Measurements from ENCODE around the gene SCML2.
"Not testable (repeated sequence)": the region's sequence is repeated elsewhere in the genome, so short reads cannot be mapped to it uniquely, and the experiment has no call there.

The SCML2 gene

DNA sequence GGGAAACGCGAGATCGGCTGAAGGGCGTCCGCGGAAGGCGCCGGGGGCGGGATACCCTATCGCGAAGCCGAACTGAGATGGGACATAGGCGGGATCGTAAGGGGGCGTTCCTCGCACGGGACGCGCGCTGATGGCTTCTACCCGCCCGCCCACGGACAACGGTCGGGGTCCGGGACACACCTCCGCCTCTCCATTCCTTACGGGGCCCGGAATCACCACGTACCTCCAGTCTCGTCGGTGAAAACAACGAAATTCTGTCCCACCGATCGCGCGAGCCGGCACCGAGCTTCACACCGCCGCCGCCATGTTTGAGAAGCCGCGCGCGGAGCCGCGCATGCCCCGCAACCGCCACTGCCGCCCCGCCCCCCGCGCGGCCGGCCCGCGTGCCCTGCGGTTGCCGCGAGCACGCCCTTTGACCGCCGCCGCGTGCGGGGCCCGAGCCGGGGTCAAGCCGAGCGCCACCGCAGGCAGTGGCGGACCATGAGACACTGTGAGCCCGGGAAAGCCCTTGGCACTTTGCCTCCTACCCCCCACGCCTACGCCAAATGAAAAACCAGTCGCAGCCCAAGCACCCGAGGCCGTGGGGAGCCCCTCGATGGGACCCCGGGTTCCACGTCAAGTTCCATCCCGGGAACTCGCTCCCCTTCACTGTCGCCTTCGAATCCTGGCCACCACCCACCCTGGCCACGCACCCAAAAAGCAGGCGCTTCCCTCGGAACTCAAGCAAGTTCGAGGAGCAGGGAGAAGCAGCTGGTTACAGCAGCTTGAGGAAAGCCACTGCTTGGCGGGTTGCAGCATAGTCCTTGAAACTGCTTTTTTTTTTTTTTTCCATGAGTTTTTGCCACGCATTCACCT is at the start of gene SCML2:
SCML2 (minus strand) TSS at position 320 of the 855 bp plus-strand sequence. CDS start 20,617 bp downstream, outside the sequence.
- H3K9me3 ChIP-seq (ENCODE audit: control insufficient read depth, low read depth, low read length) = peaks cover 9% of the 10 kb centered on the region
- H3K27ac ChIP-seq (ENCODE audit: low read length) = no peak within 1 kb of the TSS
- no peaks in the 10 kb centered on the region for H3K4me1 ChIP-seq (ENCODE audit: control insufficient read depth, low read depth, low read length)
- peaks cover 12% of the 10 kb centered on the region for H3K27me3 ChIP-seq (ENCODE audit: control insufficient read depth, insufficient read depth, low read length)
- peak within 1 kb of the TSS; percentile 36 for H3K9ac ChIP-seq (ENCODE audit: low read length)
- H3K4me3 ChIP-seq (ENCODE audit: low read length) = peak within 1 kb of the TSS; percentile 65
- no peaks in the 10 kb centered on the region for H3K36me3 ChIP-seq (ENCODE audit: control insufficient read depth, low read depth, low read length)

DNA sequence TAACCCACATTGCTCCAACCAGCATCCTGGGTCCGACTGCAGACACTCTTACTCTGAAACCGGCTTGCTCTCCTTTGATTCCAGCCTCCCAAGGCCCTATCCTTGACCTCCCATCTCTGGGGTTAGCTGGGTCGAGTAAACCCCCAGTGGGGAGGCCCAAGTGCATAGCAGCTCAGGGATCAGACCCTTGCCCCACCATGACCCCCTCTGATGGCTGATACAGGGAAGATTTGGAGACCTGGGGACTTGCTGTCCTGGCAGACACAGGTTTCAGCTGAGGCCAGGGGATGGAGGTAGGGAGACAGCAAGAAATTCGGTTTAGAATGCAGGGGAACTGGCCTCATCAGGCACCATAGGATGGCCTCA is 47.3 kb upstream of the SCML2 start:
- no peak overlapping the region for H3K9ac ChIP-seq (ENCODE audit: low read length)
- peaks cover 7% of the 10 kb centered on the region for H3K9me3 ChIP-seq (ENCODE audit: control insufficient read depth, low read depth, low read length)
- H3K4me3 ChIP-seq (ENCODE audit: low read length) = no peak overlapping the region
- H3K36me3 ChIP-seq (ENCODE audit: control insufficient read depth, low read depth, low read length) = no peaks in the 10 kb centered on the region
- no peaks in the 10 kb centered on the region for H3K27me3 ChIP-seq (ENCODE audit: control insufficient read depth, insufficient read depth, low read length)
- H3K27ac ChIP-seq (ENCODE audit: low read length) = no peak overlapping the region
- H3K4me1 ChIP-seq (ENCODE audit: control insufficient read depth, low read depth, low read length) = no peaks in the 10 kb centered on the region

- Histone ChIP-seq H3K27ac (ENCODE audit: low read length) (no peak overlapping the region), H3K4me1 (ENCODE audit: control insufficient read depth, low read depth, low read length) (no peaks in the 10 kb centered on the region), H3K9ac (ENCODE audit: low read length) (no peak overlapping the region), H3K27me3 (ENCODE audit: control insufficient read depth, insufficient read depth, low read length) (no peaks in the 10 kb centered on the region), H3K9me3 (ENCODE audit: control insufficient read depth, low read depth, low read length) (peaks cover 7% of the 10 kb centered on the region), H3K36me3 (ENCODE audit: control insufficient read depth, low read depth, low read length) (no peaks in the 10 kb centered on the region), H3K4me3 (ENCODE audit: low read length) (no peak overlapping the region)
Measured at GRCh38 chrX:18394477-18394876, 40.0 kb upstream of the SCML2 start.

DNA sequence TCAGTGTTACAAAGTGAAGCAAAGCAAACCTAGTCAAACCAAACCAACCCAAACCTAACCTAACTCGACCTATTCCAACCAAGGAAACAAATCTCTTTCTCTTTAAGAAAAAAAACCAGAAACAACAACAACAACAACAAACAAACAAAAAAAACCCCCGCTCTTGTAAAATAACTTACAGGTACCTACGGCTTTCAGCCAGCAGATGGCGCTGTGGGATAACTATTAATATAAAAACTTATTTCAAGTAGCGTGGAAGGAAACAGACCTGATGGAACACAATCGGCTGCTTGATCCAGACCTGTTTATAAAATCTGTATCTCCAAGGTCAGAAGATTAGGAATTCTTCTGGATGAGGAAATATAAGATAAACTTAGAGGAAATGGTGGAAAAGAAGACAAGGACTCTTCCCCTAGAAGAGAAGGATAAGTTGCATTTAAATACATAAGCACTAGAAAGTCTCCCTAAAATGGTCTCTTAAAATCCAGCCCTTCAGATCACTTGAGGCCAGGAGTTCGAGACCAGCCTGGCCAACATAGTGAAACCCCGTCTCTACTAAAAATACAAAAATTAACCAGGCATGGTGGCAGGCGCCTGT is 36.6 kb upstream of the SCML2 start:
- H3K27me3 ChIP-seq (ENCODE audit: control insufficient read depth, insufficient read depth, low read length) = no peaks in the 10 kb centered on the region
- no peak overlapping the region for H3K9ac ChIP-seq (ENCODE audit: low read length)
- peaks cover 4% of the 10 kb centered on the region for H3K9me3 ChIP-seq (ENCODE audit: control insufficient read depth, low read depth, low read length)
- no peak overlapping the region for H3K27ac ChIP-seq (ENCODE audit: low read length)
- H3K4me3 ChIP-seq (ENCODE audit: low read length) = no peak overlapping the region
- no peaks in the 10 kb centered on the region for H3K4me1 ChIP-seq (ENCODE audit: control insufficient read depth, low read depth, low read length)
- no peaks in the 10 kb centered on the region for H3K36me3 ChIP-seq (ENCODE audit: control insufficient read depth, low read depth, low read length)

DNA sequence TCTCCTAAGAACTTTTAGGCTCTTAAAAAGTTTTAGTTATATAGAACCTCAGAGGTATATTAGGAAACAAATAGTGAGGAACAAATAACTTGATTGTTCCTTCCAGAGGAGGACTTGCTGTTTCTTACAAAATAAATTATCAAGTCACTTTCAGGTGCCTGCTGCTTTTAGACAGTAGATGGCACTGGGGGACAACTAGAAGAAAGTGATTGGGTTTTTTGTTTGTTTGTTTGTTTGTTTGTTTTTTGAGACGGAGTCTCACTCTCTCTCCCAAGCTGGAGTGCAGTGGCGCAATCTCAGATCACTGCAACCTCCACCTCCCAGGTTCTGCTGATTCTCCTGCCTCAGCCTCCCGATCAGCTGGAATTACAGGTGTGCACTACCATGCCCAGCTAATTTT is 35.5 kb upstream of the SCML2 start:
- peaks cover 4% of the 10 kb centered on the region for H3K9me3 ChIP-seq (ENCODE audit: control insufficient read depth, low read depth, low read length)
- no peak overlapping the region for H3K27ac ChIP-seq (ENCODE audit: low read length)
- no peak overlapping the region for H3K9ac ChIP-seq (ENCODE audit: low read length)
- H3K4me3 ChIP-seq (ENCODE audit: low read length) = no peak overlapping the region
- H3K36me3 ChIP-seq (ENCODE audit: control insufficient read depth, low read depth, low read length) = no peaks in the 10 kb centered on the region
- H3K4me1 ChIP-seq (ENCODE audit: control insufficient read depth, low read depth, low read length) = no peaks in the 10 kb centered on the region
- H3K27me3 ChIP-seq (ENCODE audit: control insufficient read depth, insufficient read depth, low read length) = no peaks in the 10 kb centered on the region

DNA sequence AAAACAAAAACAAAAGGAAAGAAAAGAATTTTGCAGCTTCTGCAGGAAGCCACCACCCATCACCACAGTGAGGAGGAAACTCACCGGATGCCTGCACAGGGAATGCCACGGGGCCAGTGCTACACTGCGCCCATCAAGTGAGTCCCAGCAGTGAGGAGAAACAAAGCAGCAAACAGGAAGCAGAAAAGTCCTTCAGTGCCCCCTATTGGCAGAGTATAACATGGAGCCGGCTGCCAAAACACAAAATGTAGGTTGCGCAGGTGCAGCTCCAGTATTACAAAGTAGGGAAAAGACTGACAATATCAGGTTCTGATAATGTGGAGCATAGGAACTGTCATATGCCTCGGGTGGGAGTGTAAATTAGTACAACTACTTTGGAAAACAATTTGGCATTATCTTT is 23.3 kb upstream of the SCML2 start:
- no peak overlapping the region for H3K9ac ChIP-seq (ENCODE audit: low read length)
- H3K27ac ChIP-seq (ENCODE audit: low read length) = no peak overlapping the region
- H3K9me3 ChIP-seq (ENCODE audit: control insufficient read depth, low read depth, low read length) = peaks cover 4% of the 10 kb centered on the region
- H3K27me3 ChIP-seq (ENCODE audit: control insufficient read depth, insufficient read depth, low read length) = no peaks in the 10 kb centered on the region
- no peaks in the 10 kb centered on the region for H3K36me3 ChIP-seq (ENCODE audit: control insufficient read depth, low read depth, low read length)
- no peaks in the 10 kb centered on the region for H3K4me1 ChIP-seq (ENCODE audit: control insufficient read depth, low read depth, low read length)
- no peak overlapping the region for H3K4me3 ChIP-seq (ENCODE audit: low read length)

- H3K9me3 ChIP-seq (ENCODE audit: control insufficient read depth, low read depth, low read length); H3K27ac ChIP-seq (ENCODE audit: low read length); H3K4me1 ChIP-seq (ENCODE audit: control insufficient read depth, low read depth, low read length); H3K4me3 ChIP-seq (ENCODE audit: low read length); H3K27me3 ChIP-seq (ENCODE audit: control insufficient read depth, insufficient read depth, low read length); H3K9ac ChIP-seq (ENCODE audit: low read length); H3K36me3 ChIP-seq (ENCODE audit: control insufficient read depth, low read depth, low read length): not testable (repeated sequence)
Measured at GRCh38 chrX:18375131-18375805, 20.8 kb upstream of the SCML2 start.

GRCh38 chrX:18369096-18369495 is 14.6 kb upstream of the SCML2 start:
- H3K36me3 ChIP-seq (ENCODE audit: control insufficient read depth, low read depth, low read length); H3K4me1 ChIP-seq (ENCODE audit: control insufficient read depth, low read depth, low read length); H3K27me3 ChIP-seq (ENCODE audit: control insufficient read depth, insufficient read depth, low read length): not testable (repeated sequence)

DNA sequence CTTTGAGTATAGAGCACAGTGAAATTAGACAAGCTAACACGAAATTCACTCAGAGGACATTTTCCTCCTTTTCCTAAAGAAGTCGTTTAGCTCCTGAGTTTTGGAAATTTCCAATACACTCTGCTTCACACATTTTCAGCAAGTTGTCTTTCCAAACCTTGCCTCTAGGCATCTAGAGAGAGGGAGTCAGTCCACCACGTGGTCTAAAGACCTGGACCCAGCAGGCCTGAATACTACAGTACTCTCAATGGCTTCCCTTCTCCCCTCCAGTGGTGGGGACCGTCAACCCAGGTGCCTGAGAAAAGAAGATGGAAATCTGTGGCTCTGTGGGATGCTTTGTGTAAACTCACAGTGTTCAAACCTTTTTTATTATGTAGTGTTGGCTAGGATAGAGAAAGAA is 13.9 kb upstream of the SCML2 start:
- H3K9me3 ChIP-seq (ENCODE audit: control insufficient read depth, low read depth, low read length) = peaks cover 14% of the 10 kb centered on the region
- H3K27me3 ChIP-seq (ENCODE audit: control insufficient read depth, insufficient read depth, low read length) = no peaks in the 10 kb centered on the region
- H3K4me3 ChIP-seq (ENCODE audit: low read length) = no peak overlapping the region
- no peaks in the 10 kb centered on the region for H3K4me1 ChIP-seq (ENCODE audit: control insufficient read depth, low read depth, low read length)
- no peak overlapping the region for H3K9ac ChIP-seq (ENCODE audit: low read length)
- no peak overlapping the region for H3K27ac ChIP-seq (ENCODE audit: low read length)
- H3K36me3 ChIP-seq (ENCODE audit: control insufficient read depth, low read depth, low read length) = no peaks in the 10 kb centered on the region

More at GRCh38 chrX:18369096-18369495, 14.6 kb upstream of the SCML2 start:
- H3K9ac ChIP-seq (ENCODE audit: low read length); H3K4me3 ChIP-seq (ENCODE audit: low read length); H3K27ac ChIP-seq (ENCODE audit: low read length): not testable (repeated sequence)
- peaks cover 14% of the 10 kb centered on the region for H3K9me3 ChIP-seq (ENCODE audit: control insufficient read depth, low read depth, low read length)

GRCh38 chrX:18360867-18361266 is 6.4 kb upstream of the SCML2 start:
- Histone ChIP-seq H3K9me3 (ENCODE audit: control insufficient read depth, low read depth, low read length) (peaks cover 6% of the 10 kb centered on the region), H3K27ac (ENCODE audit: low read length) (no peak overlapping the region), H3K9ac (ENCODE audit: low read length) (no peak overlapping the region), H3K4me1 (ENCODE audit: control insufficient read depth, low read depth, low read length) (no peaks in the 10 kb centered on the region), H3K27me3 (ENCODE audit: control insufficient read depth, insufficient read depth, low read length) (peaks cover 1% of the 10 kb centered on the region), H3K4me3 (ENCODE audit: low read length) (no peak overlapping the region), H3K36me3 (ENCODE audit: control insufficient read depth, low read depth, low read length) (no peaks in the 10 kb centered on the region)

GRCh38 chrX:18353931-18354368 is 538 bp downstream of the SCML2 start:
- H3K9me3 ChIP-seq (ENCODE audit: control insufficient read depth, low read depth, low read length) = peaks cover 9% of the 10 kb centered on the region
- no peaks in the 10 kb centered on the region for H3K36me3 ChIP-seq (ENCODE audit: control insufficient read depth, low read depth, low read length)
- no peak overlapping the region for H3K27ac ChIP-seq (ENCODE audit: low read length)
- H3K9ac ChIP-seq (ENCODE audit: low read length) = peak overlapping the region; percentile 36
- H3K4me1 ChIP-seq (ENCODE audit: control insufficient read depth, low read depth, low read length) = no peaks in the 10 kb centered on the region
- H3K4me3 ChIP-seq (ENCODE audit: low read length) = peak overlapping the region; percentile 65
- peaks cover 12% of the 10 kb centered on the region for H3K27me3 ChIP-seq (ENCODE audit: control insufficient read depth, insufficient read depth, low read length)
